HepG2 (cell line): Measurements from ENCODE around the gene KNL1. TPM values are rescaled to one million over a fixed set of nuclear protein-coding genes. Genes with fewer than 3 reads are reported as not detected.

ENCODE experiments used
- ATF2 ChIP-seq: sonication (generic); formaldehyde crosslinking; IDR thresholded peaks from 2 replicates; pipeline ENCODE4 v1.4.0; 2020; ENCODE audit warnings: missing genetic modification reagents
- BRCA1 ChIP-seq: sonication (generic); formaldehyde crosslinking; IDR thresholded peaks from 2 replicates; pipeline ENCODE4 v1.4.0; 2020; ENCODE audit warnings: missing genetic modification reagents
- CEBPB ChIP-seq: IDR thresholded peaks from 2 replicates; pipeline ENCODE4 v1.6.1; 2011; ENCODE audit warnings: low read depth, low read length, improper control_type of control experiment, borderline replicate concordance
- GLMP ChIP-seq: sonication (generic); formaldehyde crosslinking; IDR thresholded peaks from 2 replicates; pipeline ENCODE4 v1.9.0; 2021; ENCODE audit warnings: missing genetic modification reagents, mild to moderate bottlenecking, borderline replicate concordance
- JUND ChIP-seq: sonication (generic); formaldehyde crosslinking; IDR thresholded peaks from 2 replicates; pipeline ENCODE4 v1.8.0; 2022; ENCODE audit warnings: mild to moderate bottlenecking, missing genetic modification reagents
- KDM2A ChIP-seq: sonication (generic); formaldehyde crosslinking; IDR thresholded peaks from 2 replicates; pipeline ENCODE4 v1.4.0; 2020; ENCODE audit warnings: low read depth, missing genetic modification reagents, borderline replicate concordance
- NCOA2 ChIP-seq: sonication (generic); formaldehyde crosslinking; IDR thresholded peaks from 2 replicates; pipeline ENCODE4 v1.8.0; 2022; ENCODE audit warnings: inconsistent platforms
- SNAPC4 ChIP-seq: sonication (generic); formaldehyde crosslinking; IDR thresholded peaks from 2 replicates; pipeline ENCODE4 v1.4.0; 2020; ENCODE audit warnings: mild to moderate bottlenecking, missing genetic modification reagents
- THAP11 ChIP-seq: IDR thresholded peaks from 2 replicates; pipeline ENCODE4 v1.6.1; 2016; ENCODE audit warnings: missing biosample characterization, missing genetic modification reagents
- ZBED4 ChIP-seq: sonication (generic); formaldehyde crosslinking; IDR thresholded peaks from 2 replicates; pipeline ENCODE4 v1.4.0; 2020; ENCODE audit warnings: missing genetic modification reagents, borderline replicate concordance
- ZBTB7B ChIP-seq: sonication (generic); formaldehyde crosslinking; IDR thresholded peaks from 2 replicates; pipeline ENCODE4 v1.4.0; 2020; ENCODE audit warnings: missing genetic modification reagents
- ZNF207 ChIP-seq: fragments of 450-650 bp; IDR thresholded peaks from 2 replicates; pipeline ENCODE4 v1.6.1; 2016; ENCODE audit warnings: antibody characterized with exemption, borderline replicate concordance
- ZNF292 ChIP-seq: sonication (generic); formaldehyde crosslinking; IDR thresholded peaks from 2 replicates; pipeline ENCODE4 v1.8.1; 2022; ENCODE audit warnings: mild to moderate bottlenecking, low read depth, missing genetic modification reagents, borderline replicate concordance
- ZNF691 ChIP-seq: sonication (generic); formaldehyde crosslinking; IDR thresholded peaks from 2 replicates; pipeline ENCODE4 v1.4.0; 2020; ENCODE audit warnings: missing genetic modification reagents, low read depth, mild to moderate bottlenecking, borderline replicate concordance
- ZNF776 ChIP-seq: sonication (generic); formaldehyde crosslinking; IDR thresholded peaks from 2 replicates; pipeline ENCODE4 v1.4.0; 2020; ENCODE audit warnings: mild to moderate bottlenecking, missing genetic modification reagents
- polyA plus RNA-seq, 8 experiments: library from polyadenylated mRNA; depleted of rRNA in 3 of 8; stranded (reverse) in 7 of 8; unstranded in 1 of 8; fragments of >200 nt; fragmentation: Illumina TruSeq in 4 of 8; extraction: Trizol in 4 of 8; gene quantifications; 2 replicates each; pipeline versions ENCODE4 v1.2.1 to v1.2.3, GENCODE V29; 2011 to 2016; ENCODE audit warnings: low read depth in 4 of 8, missing spikeins in 1 of 8, mixed read lengths in 1 of 8; ENCODE audit not compliant: insufficient read depth in 1 of 8
- total RNA-seq, 5 experiments: library from RNA; depleted of rRNA; stranded (reverse); fragments of >200 nt; fragmentation: Illumina TruSeq; extraction: Trizol; gene quantifications; 2 replicates each; pipeline ENCODE4 v1.2.3, GENCODE V29; 2016; ENCODE audit warnings: low read depth in 1 of 5

The KNL1 gene
- total and polyA plus RNA-seq, 2 of the 13 experiments (the other 11 are each of a cell fraction or from before 2014, with no cell fraction given): 8.0 to 21.4 TPM

GRCh38 chr15:40593588-40594428 lies at the start of gene KNL1 (continued):
- TF ChIP-seq ZBTB7B (CRISPR knock-in tag) (no peak), ZNF207 (no peak), NCOA2 (peak; percentile 68; the same call in 1 of the 2 replicates), SNAPC4 (CRISPR knock-in tag) (no peak), GLMP (CRISPR knock-in tag) (no peak; the same call in 1 of the 2 replicates), BRCA1 (CRISPR knock-in tag) (0 out of 2 replicates have a peak, but pooled peaks have one; percentile 33), ATF2 (peak; percentile 98), CEBPB (peak; percentile 98), JUND (CRISPR knock-in tag) (no peak; the same call in 1 of the 2 replicates), ZNF776 (CRISPR knock-in tag) (no peak), KDM2A (CRISPR knock-in tag) (peak; percentile 60), ZNF292 (CRISPR knock-in tag) (no peak), ZNF691 (peak; percentile 31; the same call in 1 of the 2 replicates), THAP11 (peak; percentile 87), ZBED4 (0 out of 2 replicates have a peak, but pooled peaks have one; percentile 25)
